ENCODE measurements around the gene MYG1. TPM values are rescaled to one million over a fixed set of nuclear protein-coding genes. Genes with fewer than 3 reads are reported as not detected.

The MYG1 gene
- total and polyA plus RNA-seq, 2 of the 13 experiments (the other 11 are each of a cell fraction or from before 2014, with no cell fraction given) = 38.6 to 58.0 TPM

DNA sequence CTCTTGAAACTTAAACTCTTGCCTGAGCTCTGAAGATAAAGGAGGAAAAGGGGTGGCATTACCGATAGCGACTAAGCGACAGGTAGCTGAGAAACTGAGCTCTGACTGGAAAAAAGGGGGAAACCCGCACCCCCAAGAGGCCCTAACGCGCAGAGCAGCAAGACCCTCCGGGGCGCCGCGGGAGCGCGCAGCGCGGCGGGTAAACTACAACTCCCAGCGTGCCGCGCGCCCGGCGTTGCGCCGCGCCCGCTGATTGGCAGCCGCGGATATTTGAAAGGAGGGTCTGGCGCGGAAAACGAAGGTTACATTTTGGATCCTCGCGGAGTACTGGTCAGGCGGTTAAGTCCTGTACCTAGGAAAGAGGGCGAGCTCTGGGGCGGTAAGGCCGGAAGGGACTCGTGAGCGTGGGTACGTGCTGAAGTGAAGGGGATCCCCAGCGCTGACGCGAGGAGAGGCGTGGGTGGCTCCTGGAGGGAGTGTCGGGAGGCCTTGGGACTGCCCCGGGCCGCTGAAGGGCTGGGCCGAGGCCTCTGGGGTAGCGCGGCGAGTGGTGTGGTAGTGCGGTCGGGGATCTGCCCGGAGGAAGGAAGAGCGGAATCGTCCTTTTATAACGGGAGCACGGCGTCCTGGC lies 31.4 kb upstream of the MYG1 start, which contains the start of gene ESPL1:
ESPL1 (plus strand) TSS at position 301 of the 631 bp plus-strand sequence. CDS start 468 bp downstream, outside the sequence.
- peak; percentile 65 for DNase-seq (ENCODE audit: low spot score)
- Histone ChIP-seq H3K9ac (ENCODE audit: insufficient read depth, low read depth, low read length) (peak within 1 kb of the TSS; percentile 66), H4K20me1 (ENCODE audit: insufficient read depth, low read length) (no peaks in the 10 kb centered on the region), H2AFZ (ENCODE audit: low read length) (peak within 1 kb of the TSS; percentile 55), H3K4me3 (replicated peaks in 1 of 3; ENCODE audit: insufficient read depth in 1 of 3, low read depth in 2 of 3, low read length in 3 of 3) (peak within 1 kb of the TSS; percentile 77 to 96 (median 91)), H3K4me2 (ENCODE audit: low read depth, low read length) (peak within 1 kb of the TSS; percentile 82), H3K36me3 (replicated peaks in 1 of 2; ENCODE audit: control insufficient read depth in 1 of 2, insufficient read depth in 2 of 2, low read length in 2 of 2) (peaks cover 5 to 6% of the 10 kb centered on the region in 2 experiments; a peak in 3 of 5 replicates), H3K4me1 (ENCODE audit: insufficient read depth, low read length) (peaks cover 28% of the 10 kb centered on the region), H3K79me2 (ENCODE audit: insufficient read depth, low read length) (peaks cover 12% of the 10 kb centered on the region), H3K27me3 (ENCODE audit: control insufficient read depth in 1 of 2, insufficient read depth in 2 of 2, low read length in 2 of 2) (no peaks in the 10 kb centered on the region), H3K27ac (ENCODE audit: extremely low read length, insufficient read depth, low read length) (peak within 1 kb of the TSS; percentile 32), H3K9me3 (ENCODE audit: low read length) (no peaks in the 10 kb centered on the region)
- FAIRE-seq = peak; percentile 8
- ChIA-PET POLR2A (interaction anchor here (0.8 to 2.7 kb wide), 12 partner anchors 11 to 189 kb away, joined by 3 to 12 read pairs (median 3); partner anchors contain the start of genes AAAS, CSAD, MYG1 and PFDN5), CTCF (ENCODE audit: low intra/inter-chr PET ratio, low total read pairs) (interaction anchor here (0.9 kb wide), 1 partner anchor 55 kb away, joined by 5 read pairs; no protein-coding TSS in a partner anchor)
- intact Hi-C loops (cut with micrococcal nuclease; ENCODE audit: unreplicated experiment) = loop anchor here (1.0 kb wide), 1 partner anchor 55 kb away; no protein-coding TSS in a partner anchor
- WGBS (ENCODE audit: low lambda C conversion rate) = under 1% methylated on average over 31 of the region's 58 CpGs
- ATAC-seq = peak; percentile 91
- no TSS peak for BruUV-seq (replicated peaks)
- in situ Hi-C loops (cut with HindIII; ENCODE audit: extremely low pct_ligation_motif_present, low pct_unique_long_range_greater_than_20kb) = loop anchor here (5.0 kb wide), 1 partner anchor 51 kb away; no protein-coding TSS in a partner anchor
- TF ChIP-seq, protein P1, sequence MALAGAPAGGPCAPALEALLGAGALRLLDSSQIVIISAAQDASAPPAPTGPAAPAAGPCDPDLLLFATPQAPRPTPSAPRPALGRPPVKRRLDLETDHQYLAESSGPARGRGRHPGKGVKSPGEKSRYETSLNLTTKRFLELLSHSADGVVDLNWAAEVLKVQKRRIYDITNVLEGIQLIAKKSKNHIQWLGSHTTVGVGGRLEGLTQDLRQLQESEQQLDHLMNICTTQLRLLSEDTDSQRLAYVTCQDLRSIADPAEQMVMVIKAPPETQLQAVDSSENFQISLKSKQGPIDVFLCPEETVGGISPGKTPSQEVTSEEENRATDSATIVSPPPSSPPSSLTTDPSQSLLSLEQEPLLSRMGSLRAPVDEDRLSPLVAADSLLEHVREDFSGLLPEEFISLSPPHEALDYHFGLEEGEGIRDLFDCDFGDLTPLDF (CRISPR knock-in tag; IDR thresholded peaks at IDR 0.05) = peak; percentile 96
- TF ChIP-seq, protein P2, sequence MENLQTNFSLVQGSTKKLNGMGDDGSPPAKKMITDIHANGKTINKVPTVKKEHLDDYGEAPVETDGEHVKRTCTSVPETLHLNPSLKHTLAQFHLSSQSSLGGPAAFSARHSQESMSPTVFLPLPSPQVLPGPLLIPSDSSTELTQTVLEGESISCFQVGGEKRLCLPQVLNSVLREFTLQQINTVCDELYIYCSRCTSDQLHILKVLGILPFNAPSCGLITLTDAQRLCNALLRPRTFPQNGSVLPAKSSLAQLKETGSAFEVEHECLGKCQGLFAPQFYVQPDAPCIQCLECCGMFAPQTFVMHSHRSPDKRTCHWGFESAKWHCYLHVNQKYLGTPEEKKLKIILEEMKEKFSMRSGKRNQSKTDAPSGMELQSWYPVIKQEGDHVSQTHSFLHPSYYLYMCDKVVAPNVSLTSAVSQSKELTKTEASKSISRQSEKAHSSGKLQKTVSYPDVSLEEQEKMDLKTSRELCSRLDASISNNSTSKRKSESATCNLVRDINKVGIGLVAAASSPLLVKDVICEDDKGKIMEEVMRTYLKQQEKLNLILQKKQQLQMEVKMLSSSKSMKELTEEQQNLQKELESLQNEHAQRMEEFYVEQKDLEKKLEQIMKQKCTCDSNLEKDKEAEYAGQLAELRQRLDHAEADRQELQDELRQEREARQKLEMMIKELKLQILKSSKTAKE (CRISPR knock-in tag; IDR thresholded peaks at IDR 0.05; ENCODE audit: borderline replicate concordance) = no peak
- TF ChIP-seq THAP11 (CRISPR knock-in tag; IDR thresholded peaks at IDR 0.05) = peak; percentile 100
- no peak for TF ChIP-seq ATAD3A (CRISPR knock-in tag; IDR thresholded peaks at IDR 0.05)
- peak; percentile 38 for TF ChIP-seq TEAD3 (CRISPR knock-in tag; optimal IDR thresholded peaks at IDR 0.05; ENCODE audit: borderline replicate concordance)
- TF ChIP-seq REPIN1 (CRISPR knock-in tag; IDR thresholded peaks at IDR 0.05; ENCODE audit: borderline replicate concordance, low read depth) = peak; percentile 49; the same call in 1 of the 2 replicates
- TF ChIP-seq ZSCAN31 (CRISPR knock-in tag; IDR thresholded peaks at IDR 0.05; ENCODE audit: low read depth) = peak; percentile 28; the same call in 1 of the 2 replicates
- TF ChIP-seq, protein P3, sequence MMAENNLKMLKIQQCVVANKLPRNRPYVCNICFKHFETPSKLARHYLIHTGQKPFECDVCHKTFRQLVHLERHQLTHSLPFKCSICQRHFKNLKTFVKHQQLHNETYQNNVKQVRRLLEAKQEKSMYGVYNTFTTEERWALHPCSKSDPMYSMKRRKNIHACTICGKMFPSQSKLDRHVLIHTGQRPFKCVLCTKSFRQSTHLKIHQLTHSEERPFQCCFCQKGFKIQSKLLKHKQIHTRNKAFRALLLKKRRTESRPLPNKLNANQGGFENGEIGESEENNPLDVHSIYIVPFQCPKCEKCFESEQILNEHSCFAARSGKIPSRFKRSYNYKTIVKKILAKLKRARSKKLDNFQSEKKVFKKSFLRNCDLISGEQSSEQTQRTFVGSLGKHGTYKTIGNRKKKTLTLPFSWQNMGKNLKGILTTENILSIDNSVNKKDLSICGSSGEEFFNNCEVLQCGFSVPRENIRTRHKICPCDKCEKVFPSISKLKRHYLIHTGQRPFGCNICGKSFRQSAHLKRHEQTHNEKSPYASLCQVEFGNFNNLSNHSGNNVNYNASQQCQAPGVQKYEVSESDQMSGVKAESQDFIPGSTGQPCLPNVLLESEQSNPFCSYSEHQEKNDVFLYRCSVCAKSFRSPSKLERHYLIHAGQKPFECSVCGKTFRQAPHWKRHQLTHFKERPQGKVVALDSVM (CRISPR knock-in tag; IDR thresholded peaks at IDR 0.05) = no peak
- no peak for TF ChIP-seq ZNF557 (CRISPR knock-in tag; IDR thresholded peaks at IDR 0.05)
- no peak for TF ChIP-seq ZFP62 (CRISPR knock-in tag; IDR thresholded peaks at IDR 0.05)
- TF ChIP-seq, protein P4, sequence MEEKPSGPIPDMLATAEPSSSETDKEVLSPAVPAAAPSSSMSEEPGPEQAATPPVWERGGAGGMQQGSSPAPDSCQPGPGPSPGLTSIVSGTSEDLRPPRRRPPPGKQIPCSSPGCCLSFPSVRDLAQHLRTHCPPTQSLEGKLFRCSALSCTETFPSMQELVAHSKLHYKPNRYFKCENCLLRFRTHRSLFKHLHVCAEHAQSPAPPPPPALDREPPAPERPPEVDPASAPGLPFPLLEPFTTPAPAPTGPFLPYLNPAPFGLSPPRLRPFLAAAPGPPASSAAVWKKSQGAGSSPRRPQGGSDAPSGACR (CRISPR knock-in tag; IDR thresholded peaks at IDR 0.05) = no peak
- TF ChIP-seq RXRB (CRISPR knock-in tag; IDR thresholded peaks at IDR 0.05; ENCODE audit: borderline replicate concordance) = peak; percentile 45; the same call in 1 of the 2 replicates
- TF ChIP-seq PRPF4 (IDR thresholded peaks at IDR 0.05; ENCODE audit: low read depth, low read length, poor library complexity, severe bottlenecking) = no peak
- TF ChIP-seq TP53 (CRISPR knock-in tag; conservative IDR thresholded peaks at IDR 0.05) = no peak
- TF ChIP-seq SALL2 (CRISPR knock-in tag; IDR thresholded peaks at IDR 0.05) = 0 out of 2 replicates have a peak, but pooled peaks have one; percentile 16
- TF ChIP-seq ZNF33B (CRISPR knock-in tag; IDR thresholded peaks at IDR 0.05) = no peak
- no peak for TF ChIP-seq ZNF282 (IDR thresholded peaks at IDR 0.05; ENCODE audit: partially characterized antibody)
- peak; percentile 62 for TF ChIP-seq RXRA (CRISPR knock-in tag; IDR thresholded peaks at IDR 0.05)
- no peak for TF ChIP-seq EZH2 (conservative IDR thresholded peaks at IDR 0.05; ENCODE audit: low read depth, low read length)

All from HepG2 (cell line).